T-helper 9 cell (primary cell): Measurements from ENCODE around the gene BICC1.

ENCODE experiments used
- DNase-seq: peaks from one replicate; pipeline ENCODE4 v3.0.0-alpha.2; 2020

The BICC1 gene

DNA sequence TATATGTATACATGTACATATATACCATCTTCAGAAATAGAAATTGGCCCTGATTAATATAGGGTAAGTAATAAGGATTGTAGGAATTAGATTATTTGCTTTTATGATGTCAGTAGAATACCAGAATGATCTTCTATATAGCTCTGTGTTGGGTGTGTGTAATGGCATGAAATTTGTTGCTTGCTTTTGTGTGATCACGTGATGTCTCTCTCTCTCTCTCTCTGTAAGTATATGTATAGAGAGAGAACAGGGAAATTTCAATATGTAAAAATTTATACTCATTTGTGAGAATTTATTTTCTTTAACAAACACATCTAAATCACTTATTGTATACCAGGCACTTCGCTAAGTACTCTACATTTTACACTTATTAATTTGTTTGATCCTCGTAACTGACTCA is 272.7 kb downstream of the BICC1 start:
- no peak for DNase-seq

DNA sequence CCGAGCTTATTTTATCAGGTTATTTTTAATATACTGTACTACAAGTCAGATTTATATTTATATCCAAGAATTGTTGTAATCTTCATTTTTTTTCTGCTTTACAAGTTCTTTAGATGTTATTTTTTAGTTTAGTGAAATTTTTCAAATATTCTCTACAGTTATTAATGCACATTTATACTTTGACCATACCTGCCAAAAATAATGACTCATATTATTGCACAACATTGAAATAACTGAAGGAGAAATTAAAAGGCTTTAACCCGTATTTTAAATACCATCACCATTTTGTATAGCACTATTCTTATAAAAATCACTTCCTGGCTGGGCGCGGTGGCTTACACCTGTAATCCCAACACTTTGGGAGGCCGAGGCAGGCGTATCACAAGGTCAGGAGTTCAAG is 278.5 kb downstream of the BICC1 start:
- DNase-seq, result no peak

DNA sequence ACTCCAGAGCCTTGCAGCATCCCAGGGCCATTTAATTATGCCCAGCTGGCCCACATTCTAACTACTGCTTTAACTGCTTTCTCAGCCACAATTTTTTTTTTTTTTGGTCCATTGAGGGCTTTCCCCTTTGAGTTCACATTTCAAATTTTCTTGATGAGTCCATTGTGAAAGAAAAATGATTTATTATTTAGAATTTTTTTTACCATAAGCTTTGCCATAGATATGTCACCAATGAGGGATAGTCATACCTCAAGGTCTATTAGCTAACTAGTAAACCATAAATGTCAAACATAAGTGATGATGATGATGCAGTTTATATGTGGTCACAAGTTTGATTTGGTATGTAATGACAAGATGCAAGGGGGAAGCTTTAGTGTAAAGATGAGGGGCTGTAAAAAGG is 282.9 kb downstream of the BICC1 start:
- DNase-seq, result no peak

DNA sequence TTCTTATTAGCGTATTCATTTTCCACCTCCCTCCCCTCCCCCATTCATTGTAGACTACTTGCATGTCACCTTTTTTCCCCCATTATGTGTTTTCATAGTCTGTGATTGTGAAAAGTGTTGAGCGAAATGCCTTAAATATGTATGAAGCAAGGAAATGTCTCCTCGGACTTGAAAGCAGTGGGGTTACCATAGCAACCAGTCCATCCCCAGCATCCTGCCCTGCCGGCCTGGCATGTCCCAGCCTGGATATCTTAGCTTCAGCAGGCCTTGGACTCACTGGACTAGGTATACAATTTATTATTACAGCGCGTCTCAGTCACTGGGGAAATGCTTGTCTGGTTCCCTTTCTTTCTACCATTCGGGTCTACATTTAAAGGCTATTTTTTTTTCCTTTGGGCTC is 283.6 kb downstream of the BICC1 start:
- DNase-seq, result no peak

DNA sequence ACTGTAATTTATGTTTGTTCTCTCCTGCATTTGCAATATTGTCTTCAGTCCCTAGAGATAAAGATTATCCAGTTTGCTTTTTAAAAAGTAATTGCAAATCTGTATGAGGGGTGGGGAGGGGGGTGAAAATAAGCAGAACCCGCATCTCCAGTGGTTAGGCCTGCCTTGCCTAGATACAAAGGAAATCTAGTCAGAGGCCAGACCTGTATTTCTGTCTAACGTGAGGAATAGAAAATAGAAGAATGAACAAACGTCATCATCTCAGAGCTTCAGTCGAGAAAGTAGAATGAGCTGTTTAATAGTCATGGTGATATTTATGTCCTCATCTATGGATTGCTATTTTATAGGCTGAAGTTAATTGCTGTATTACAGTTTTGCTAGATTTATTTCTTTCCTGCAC is 284.2 kb downstream of the BICC1 start:
- DNase-seq, result no peak

DNA sequence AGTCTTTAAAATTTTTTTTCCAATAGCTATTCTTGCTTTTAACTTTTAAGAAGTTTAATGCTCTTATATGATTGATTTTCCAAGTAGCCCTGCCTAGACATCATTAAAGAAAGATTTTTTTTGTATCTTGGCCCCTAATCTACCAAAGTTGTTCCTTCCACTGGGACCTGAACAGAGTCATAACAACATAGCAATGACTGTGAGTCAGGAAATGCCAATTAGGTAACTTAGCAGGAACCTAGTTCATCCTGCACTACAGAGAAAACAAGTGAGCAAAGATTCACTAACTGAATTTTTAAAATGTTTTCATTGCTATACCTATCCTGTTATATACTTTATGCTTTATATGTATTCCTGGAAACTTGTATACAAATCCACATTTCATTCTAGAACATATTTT is 284.7 kb downstream of the BICC1 start:
- no peak for DNase-seq

DNA sequence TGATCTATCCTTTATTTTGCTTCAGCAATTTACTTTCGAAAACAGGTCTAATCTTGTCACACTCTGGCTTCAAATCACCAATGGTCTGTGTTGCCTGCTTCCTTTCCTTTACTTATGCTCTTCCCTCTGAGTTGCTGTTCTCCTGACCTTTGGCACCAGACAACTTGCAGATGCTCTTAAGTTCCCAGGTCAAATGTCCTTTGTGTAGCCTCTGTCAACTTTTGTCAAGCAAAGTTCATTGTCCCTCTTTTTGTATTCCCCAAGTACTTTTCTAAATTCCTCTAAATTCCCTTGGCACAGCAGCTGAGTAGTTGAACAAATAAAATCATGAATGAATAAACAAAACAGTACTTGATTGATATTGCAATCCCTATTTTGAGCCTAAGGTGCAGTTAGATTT is 289.4 kb downstream of the BICC1 start:
- no peak for DNase-seq

DNA sequence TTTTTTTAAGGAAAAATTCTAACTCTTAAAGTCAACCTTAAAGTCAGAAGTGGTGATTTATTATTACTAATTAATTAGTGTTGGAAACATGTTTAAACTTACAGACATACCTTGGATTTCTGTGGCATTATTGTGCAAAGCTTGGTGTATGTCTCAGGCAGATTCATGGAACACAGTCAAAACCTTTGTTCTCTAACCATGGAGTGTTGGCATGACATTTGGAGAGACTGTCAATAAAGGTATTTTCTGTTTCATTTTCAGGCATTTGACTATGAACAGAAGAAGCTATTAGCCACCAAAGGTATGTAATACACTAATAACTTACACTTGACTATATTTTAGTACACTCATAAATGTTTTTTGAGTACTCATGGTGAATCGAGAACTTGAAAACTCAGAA is 293.7 kb downstream of the BICC1 start:
- no peak for DNase-seq

DNA sequence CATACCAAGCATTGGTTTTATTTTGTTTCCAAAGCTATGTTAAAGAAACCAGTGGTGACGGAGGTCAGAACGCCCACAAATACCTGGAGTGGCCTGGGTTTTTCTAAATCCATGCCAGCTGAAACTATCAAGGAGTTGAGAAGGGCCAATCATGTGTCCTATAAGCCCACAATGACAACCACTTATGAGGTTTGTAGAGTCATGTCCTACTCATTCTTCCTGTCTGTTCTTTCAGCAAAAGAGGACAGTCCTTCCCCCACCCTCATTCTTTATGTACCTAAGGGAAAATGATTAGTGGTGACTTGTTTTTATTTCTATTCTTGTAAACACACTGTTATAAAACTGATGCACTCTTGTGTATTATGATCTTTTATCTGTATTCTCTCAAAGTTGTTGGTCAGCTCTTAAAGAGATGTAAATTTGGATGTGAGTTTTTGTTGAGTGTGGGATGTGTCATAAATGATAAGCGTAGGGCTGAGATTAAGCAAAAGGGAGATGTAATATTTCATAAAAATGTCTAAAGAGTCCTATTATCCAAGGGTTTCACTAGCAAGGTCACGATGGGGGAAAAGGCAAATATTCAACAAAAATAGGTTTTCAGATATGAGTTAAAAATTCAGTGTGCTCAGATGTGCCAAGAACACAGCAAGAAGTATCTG is 294.4 kb downstream of the BICC1 start:
- DNase-seq, result no peak

DNA sequence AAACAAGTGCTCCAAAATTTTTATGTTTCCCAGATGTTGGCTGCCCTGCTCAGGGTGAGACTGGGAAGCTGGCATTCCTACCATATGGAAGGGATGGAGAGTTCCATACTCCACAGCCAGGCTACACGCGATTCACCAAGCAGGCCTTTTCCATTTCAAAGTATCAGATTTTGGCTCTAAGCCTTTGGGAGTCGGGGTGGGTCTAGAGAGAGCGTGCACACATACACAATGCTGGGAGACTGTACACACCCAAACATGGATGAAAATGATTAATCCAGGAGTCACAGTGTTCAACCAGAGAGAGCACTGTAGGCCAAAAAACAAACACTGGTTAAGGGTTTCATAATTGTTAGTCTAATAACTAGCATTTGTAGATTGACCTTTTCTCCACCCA is 295.0 kb downstream of the BICC1 start:
- no peak for DNase-seq

DNA sequence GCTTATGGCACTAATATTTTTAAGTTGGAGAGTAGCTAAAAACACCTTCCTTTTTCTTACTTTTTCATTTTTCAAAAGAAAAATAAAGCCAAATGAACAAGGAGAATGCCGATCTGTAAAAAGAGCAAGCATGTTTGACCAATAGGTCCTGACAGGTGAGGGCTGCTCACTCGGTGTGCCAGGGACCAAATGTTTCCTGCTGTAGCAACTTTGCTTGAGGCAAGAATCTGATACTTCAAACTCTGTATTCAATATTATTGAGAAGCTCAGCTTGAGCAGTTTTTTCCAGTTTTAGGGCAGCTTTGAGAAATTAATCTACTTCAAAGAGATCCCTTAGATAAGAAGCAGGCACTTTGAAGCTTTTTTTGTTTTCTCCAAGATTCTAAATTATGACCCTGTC is 298.1 kb downstream of the BICC1 start:
- no peak for DNase-seq

DNA sequence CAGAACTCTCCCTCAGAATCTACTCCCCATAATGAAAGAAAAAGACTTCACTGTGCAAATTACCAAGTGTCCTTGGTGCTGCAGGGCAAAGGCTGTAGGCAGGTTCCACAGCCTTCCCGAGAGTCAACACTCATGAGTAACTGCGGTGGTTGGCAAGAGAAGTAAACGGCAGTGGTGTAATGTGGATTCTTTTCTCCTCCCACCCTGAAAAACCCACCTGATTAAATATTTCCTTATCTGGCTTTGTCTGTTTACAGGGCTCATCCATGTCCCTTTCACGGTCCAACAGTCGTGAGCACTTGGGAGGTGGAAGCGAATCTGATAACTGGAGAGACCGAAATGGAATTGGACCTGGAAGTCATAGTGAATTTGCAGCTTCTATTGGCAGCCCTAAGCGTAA is 300.9 kb downstream of the BICC1 start:
- no peak for DNase-seq

DNA sequence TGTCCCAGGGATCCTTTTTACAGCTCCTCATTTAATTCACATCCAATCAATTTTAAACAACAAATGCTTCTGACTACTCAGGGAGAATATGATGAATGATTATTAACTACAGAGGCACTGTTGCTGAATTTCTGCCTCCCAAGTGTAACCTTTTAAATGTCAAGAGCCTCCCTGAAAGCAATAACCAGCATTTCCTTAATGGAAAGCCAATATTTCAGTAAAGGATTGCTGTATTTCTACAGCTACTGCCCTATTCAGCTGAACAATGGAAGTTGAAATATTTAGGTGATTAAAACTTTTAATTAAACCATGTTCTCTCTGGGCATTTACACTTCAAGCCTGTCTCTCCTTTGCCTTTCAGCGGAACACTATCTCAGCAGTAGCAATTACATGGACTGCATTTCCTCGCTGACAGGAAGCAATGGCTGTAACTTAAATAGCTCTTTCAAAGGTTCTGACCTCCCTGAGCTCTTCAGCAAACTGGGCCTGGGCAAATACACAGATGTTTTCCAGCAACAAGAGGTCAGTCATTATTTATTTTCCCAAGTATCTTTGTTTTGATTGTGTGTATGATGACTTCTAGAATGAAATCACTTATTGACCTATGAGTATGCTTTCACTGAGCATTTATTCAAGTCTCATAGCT is 304.7 kb downstream of the BICC1 start:
- no peak for DNase-seq

DNA sequence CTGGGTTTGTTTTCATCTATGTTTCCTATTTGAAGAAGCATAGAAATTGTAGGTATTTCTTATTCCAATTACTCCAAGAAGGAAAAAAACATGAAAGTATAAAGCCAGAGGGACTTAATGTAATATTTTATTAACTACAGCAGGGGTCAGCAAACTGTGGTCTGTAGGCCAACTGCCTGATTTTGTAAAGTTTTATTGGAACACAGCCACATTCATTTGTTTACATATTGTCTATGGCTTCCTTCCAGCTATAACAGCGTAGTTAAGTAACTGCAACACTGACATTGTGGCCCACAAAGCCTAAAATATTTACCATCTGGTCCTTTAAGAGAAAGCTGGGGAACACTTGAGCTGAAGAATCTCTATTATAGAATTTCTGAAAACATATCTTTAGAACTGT is 306.2 kb downstream of the BICC1 start:
- DNase-seq, result no peak

DNA sequence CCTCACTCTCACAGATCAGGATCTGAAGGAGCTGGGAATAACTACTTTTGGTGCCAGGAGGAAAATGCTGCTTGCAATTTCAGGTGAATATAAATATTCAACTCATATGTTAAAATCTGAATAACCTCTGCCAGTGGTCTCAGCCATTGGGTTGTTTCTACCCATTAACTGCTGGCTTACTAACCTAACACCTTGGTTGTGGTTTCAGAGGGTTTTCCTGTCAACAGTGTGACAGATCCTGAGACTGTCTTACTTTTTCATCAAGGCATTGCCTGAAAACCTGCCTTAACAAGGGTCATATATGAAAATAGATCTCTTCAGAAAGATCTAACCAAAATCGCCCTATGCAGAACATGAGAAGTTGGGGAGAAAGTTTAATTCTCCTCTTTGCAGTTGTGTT is 307.7 kb downstream of the BICC1 start:
- no peak for DNase-seq

DNA sequence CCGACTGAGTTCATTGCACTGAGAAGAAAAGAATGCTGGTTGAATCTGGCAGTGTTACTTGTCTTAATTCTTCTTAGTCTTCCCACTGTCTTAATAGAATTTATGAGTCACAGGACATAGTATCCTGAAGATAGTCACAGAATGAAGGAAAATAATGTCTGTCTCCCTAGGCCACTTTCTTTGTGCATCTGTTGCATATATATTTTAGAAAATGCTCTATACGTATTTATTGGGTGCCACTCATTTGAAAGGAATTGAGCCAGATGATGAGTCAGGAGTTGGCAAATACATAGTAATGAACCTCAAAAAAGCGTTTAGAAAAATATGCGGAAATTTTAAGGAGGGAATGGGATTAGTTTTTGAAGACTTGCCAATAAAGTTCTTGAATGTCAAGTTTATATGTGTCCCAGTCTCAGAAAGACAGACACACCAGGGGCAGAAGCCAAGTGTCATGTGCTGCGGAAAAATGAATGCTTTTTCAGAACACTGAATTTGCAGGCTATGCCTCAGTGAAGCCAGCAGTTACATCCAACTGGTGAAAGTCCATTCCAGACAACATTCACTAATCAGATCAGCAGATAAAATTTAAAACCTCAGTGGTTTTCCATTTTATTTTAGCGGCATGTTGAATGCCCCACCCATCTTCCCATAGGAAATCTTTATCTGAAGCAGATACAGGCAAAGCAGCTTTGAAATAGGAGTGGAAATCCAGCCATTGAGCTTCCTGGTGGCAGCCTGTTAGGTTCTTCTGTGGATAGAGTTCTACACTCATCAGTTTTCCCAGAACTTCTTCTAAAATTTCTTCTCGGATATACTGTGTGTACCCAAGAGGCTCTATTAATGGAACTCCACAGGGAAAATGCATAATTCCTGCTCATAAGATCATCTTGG is 308.4 kb downstream of the BICC1 start:
- no peak for DNase-seq

DNA sequence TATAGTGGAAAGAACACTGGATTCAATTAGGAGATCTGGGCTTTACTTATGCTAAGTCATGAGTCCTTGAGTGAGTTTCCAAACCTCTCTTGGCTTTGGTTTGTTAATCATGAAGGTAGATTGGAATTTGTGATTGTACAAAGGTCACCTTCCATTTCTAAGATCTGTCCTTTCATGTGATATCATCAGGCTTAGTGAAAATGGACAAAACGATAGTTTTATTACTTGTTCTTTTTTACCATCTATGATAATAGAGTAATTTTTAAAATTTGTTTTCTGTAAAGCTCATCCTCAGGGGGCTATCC is 309.0 kb downstream of the BICC1 start:
- no peak for DNase-seq

DNA sequence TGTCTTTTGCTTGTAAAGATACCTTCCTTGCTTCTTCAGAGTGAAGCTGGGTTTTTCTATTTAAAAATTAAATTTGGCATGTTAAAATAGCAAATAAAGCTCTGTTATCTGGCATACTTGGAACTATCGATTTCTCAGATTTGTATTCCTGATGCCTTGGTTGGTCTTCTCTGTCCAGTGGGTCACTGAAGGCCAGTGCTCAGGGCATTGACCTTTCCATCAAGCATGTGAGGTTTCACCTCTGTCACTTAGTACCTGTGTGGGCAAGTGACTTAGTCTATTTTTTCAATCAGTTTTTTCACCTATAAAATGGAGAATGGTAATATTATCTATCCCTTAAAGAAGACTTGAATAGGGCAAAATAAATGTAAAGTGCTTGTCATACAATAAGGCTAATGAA is 311.3 kb downstream of the BICC1 start:
- no peak for DNase-seq

DNA sequence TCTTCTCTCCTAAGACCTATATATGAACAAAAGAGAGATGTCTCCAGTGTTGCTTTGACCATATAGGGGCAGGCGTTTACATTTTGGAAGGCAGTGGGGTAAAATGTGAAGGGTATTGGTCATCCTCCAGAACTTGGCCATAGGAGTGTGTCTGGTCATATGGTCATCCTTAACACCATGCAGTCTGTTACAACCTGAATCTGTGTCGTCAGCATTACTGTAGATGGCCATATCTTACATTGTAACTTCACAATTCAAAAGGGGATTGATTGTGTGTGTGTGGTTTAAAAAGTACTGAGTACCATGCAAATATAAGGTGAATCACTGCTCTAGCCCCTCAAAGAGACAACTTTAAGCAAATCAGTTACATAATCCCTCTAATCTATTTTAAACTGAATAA is 311.7 kb downstream of the BICC1 start:
- no peak for DNase-seq

DNA sequence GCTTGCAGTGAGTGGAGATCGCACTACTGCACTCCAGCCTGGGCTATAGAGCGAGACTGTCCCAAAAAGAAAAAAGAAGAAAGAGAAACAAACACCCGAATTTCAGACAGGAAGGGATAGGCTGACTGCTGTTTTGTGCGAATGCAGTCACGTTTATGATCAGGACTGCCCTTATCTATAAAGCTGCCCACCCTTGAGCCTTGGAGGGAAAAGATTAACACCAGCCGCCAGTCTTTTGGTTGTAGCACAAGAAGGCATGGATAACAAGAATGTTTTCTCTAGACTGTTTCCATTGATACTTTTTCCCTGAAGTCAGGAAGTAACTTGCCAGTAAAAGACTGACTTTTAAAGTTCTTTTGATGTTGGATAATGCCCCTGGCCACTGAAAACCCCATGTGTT is 314.0 kb downstream of the BICC1 start:
- no peak for DNase-seq

DNA sequence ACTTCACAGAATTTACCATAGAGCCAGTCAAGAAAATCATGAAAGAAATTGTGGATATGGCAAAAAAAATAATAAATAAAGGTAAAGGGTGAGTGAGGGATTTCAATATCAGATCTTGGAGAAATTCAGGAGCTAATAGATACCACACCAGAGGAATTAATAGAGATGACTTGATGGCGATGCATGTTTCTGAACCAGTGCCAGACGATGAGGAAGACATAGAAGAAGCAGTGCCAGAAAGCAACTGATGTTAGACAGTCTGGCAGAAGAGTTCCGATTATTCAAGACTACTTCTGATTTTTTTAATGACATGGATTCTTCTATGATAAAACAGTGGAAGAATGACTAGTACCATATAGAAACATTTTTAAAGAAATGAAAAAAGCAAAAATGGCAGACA is 314.7 kb downstream of the BICC1 start:
- DNase-seq, result no peak

DNA sequence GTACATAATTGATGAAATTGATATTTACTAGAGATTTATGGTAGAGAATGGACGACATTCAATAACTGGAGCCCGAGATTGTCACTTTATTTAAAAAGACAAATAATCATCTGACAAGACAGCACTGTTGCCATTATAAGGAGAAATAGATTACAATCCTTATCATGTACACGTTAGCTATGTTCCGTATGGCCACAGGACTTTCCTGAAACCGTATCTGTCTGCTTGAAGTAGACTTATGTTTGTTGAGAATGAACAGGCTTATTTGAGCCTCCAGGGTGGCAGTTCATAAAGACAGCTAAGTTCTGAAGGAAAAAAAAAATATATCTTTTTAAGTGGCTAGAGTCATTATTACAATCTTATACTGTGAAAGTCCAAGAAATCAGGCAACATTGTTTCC is 317.2 kb downstream of the BICC1 start:
- no peak for DNase-seq

DNA sequence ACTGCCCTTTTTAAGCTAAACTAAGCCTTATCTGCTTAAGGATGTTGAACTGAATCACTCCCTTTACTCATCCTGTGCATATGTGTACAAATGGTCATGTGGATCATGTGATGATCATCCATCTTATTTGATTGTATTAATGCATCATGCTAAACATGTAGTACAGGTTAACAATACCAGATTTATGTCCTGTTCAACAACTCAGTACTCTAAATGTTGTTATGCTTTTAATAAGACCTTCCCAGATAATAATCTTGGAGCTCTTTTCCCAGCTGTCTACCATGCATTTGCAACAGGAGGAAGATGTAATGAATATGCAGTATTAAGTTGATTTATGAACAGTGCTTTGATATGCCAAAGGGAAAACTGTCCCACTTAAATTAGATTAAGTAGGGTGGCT is 318.0 kb downstream of the BICC1 start:
- DNase-seq, result no peak
